ENCODE results near the gene NSD1.
A peak's percentile ranks its signal among the peaks of the same experiment; 100 is the strongest.

NSD1 gene

GRCh38 chr5:177312649-177313181, 179.1 kb downstream of the NSD1 start:
- CTCF ChIA-PET: interaction anchor here (0.7 to 17.1 kb wide), 7 partner anchors 13 to 240 kb away, joined by 3 to 261 read pairs (median 7); partner anchors contain the start of gene PRR7
- no peak for DNase-seq (ENCODE audit: low read depth, low spot score)
- POLR2A ChIA-PET: no interaction called here
- TF ChIP-seq CTCF (IDR thresholded peaks at IDR 0.05; ENCODE audit: insufficient read depth, low read length, missing control alignments): no peak
- peak overlapping the region; percentile 41 for H3K4me3 ChIP-seq (ENCODE audit: low read depth, low read length)

DNA sequence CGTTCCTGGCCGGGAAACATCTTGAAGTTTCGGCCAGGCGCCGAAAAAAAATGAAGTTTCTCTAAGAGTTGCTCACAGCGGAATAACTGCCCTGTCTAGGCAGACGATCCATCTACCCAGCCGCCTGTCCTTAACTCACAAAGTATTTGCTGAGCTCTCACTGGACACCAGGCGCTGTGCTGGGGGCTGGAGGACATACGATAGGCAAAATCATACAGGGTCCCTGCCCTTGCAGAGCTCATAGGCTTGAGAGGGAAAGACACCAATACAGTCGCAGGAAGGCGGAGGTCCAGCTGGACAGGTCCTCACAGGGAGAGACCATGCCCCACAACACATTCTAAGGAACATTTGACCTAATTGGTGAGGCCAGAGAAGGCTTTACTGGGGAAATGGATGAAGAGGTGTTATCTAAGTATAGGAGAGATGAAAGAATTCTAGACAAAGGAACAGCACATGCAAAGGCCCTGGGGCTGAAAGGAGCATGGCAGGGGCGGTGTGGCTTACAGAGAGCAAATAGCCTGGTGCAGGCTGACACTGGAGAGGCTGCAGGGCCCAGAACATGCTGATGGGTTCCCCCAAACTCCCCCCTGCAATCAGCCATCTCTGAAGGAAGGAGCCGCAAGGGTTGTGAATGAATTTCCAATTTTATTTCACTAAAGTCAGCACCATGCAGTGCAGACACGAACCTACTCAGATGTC, 180.1 kb downstream of the NSD1 start:
- no peak for DNase-seq (ENCODE audit: low read depth, low spot score)
- no peak for TF ChIP-seq CTCF (IDR thresholded peaks at IDR 0.05; ENCODE audit: insufficient read depth, low read length, missing control alignments)
- ChIA-PET POLR2A (no interaction called here), CTCF (interaction anchor here (1.1 to 17.1 kb wide), 4 partner anchors 12 to 201 kb away, joined by 3 to 261 read pairs (median 75); partner anchors contain the start of gene PRR7)
- H3K4me3 ChIP-seq (ENCODE audit: low read depth, low read length): no peak overlapping the region

DNA sequence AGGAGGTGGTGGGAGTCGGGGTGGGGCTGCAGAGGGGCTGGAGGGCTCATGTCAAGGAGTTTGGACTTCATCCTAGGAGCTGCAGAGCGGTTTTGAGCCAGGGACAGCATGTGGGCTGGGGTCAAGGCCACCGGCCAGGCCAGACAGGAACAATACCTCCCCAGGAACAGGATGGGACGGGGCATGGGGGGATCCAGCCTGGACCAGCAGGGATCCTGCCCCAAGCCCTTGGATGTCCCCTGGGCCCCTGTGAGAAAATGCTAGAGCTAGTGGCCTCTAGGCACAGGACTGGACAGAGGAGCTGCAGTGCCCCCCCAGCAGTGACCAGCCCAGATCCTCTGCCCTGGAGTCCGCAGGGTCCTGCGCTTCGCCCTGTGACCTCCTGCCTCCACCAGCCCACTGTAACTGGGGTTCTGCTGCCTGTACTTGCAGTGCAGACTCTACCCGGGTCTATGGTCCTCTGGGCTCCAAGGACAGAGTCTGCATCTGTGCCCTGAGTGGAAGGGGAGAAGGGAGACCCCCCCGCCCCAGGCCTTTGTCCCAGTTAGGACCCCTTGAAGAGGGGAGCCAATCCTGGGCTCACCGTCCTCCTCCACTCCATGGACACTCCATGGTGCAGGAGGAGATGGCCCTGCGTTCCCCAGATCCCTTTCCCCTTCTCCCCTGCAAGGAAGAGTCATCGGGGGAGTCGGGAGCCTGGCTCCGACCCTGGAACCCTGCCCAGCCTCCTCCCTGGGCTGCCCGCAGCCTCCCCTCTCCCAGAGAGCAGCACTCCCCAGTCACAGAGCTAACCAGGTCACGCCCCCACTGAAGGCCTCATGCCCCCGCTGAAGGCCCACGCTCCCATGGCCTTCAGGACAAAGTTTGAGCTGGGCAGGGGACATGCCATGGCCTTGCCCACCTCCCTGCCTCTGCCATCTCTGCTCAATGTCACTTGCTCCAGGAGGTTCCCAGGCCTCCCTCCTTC, 181.1 kb downstream of the NSD1 start:
- ChIA-PET POLR2A (no interaction called here), CTCF (interaction anchor here (1.1 to 17.1 kb wide), 6 partner anchors 11 to 202 kb away, joined by 3 to 261 read pairs (median 28); partner anchors contain the start of gene PRR7)

GRCh38 chr5:177315411-177315810, 181.8 kb downstream of the NSD1 start:
- TF ChIP-seq CTCF (IDR thresholded peaks at IDR 0.05; ENCODE audit: insufficient read depth, low read length, missing control alignments): no peak
- no peak for DNase-seq (ENCODE audit: low read depth, low spot score)
- H3K4me3 ChIP-seq (ENCODE audit: low read depth, low read length): no peak overlapping the region
- ChIA-PET POLR2A (no interaction called here), CTCF (interaction anchor here (1.1 to 17.1 kb wide), 7 partner anchors 8 to 203 kb away, joined by 3 to 261 read pairs (median 42); partner anchors contain the start of gene PRR7)

More for the DNA sequence above, 181.1 kb downstream of the NSD1 start:
- no peak for TF ChIP-seq CTCF (IDR thresholded peaks at IDR 0.05; ENCODE audit: insufficient read depth, low read length, missing control alignments)
- no peak for DNase-seq (ENCODE audit: low read depth, low spot score)
- no peak overlapping the region for H3K4me3 ChIP-seq (ENCODE audit: low read depth, low read length)

DNA sequence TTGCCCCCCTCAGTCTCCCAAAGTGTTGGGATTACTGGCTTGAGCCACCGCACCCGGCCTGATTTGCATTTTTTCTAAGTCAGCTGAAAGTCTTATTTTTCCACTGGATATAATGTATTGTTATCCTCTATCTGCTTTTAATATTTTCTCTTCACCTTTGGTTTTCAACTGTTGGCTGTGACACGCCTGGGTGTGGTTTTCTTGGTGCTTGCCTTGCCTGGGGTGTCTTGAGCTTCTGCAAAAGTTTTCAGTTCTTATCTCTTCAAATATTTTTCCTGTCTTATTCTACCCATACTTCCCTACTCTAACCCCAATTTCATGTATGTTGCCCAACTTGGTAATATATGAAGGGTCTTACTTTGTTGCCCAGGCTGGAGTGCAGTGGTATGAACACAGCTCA, 182.4 kb downstream of the NSD1 start:
- POLR2A ChIA-PET: no interaction called here
- no peak for DNase-seq (ENCODE audit: low read depth, low spot score)
- no peak overlapping the region for H3K4me3 ChIP-seq (ENCODE audit: low read depth, low read length)
- no peak for TF ChIP-seq CTCF (IDR thresholded peaks at IDR 0.05; ENCODE audit: insufficient read depth, low read length, missing control alignments)
- CTCF ChIA-PET: interaction anchor here (1.1 to 17.1 kb wide), 7 partner anchors 9 to 203 kb away, joined by 3 to 261 read pairs (median 42); partner anchors contain the start of gene PRR7
